GM18511 (cell line): ENCODE results near the gene COL4A6.
"Not testable (repeated sequence)": the region's sequence is repeated elsewhere in the genome, so short reads cannot be mapped to it uniquely, and the experiment has no call there.

Experiments
- ATAC-seq: cut with Tn5 transposase; IDR thresholded peaks from one replicate; pipeline ENCODE4 v1.9.1; 2021; ENCODE audit warnings: mild to moderate bottlenecking, moderate library complexity; ENCODE audit not compliant: unreplicated experiment

Gene COL4A6

GRCh38 chrX:108438110-108438623 lies at the start of gene COL4A6:
Gene COL4A6, minus strand, starts transcription at chrX:108438422. Its CDS starts 226 bp downstream, at chrX:108438196.
- ATAC-seq = no peak

- no peak for ATAC-seq
Observed at GRCh38 chrX:108485960-108486359, 47.7 kb upstream of the COL4A6 start.

GRCh38 chrX:108484251-108484650 lies 46.0 kb upstream of the COL4A6 start:
- no peak for ATAC-seq

GRCh38 chrX:108481528-108481927 lies 43.3 kb upstream of the COL4A6 start:
- not testable (repeated sequence) for ATAC-seq

- ATAC-seq = no peak
Observed at GRCh38 chrX:108473979-108474378, 35.8 kb upstream of the COL4A6 start.

- ATAC-seq = no peak
Observed at GRCh38 chrX:108468486-108468885, 30.3 kb upstream of the COL4A6 start.

GRCh38 chrX:108464604-108465003 lies 26.4 kb upstream of the COL4A6 start:
- ATAC-seq = no peak

GRCh38 chrX:108456971-108457477 lies 18.8 kb upstream of the COL4A6 start:
- no peak for ATAC-seq

- no peak for ATAC-seq
Observed at GRCh38 chrX:108453841-108454240, 15.6 kb upstream of the COL4A6 start.

- no peak for ATAC-seq
Observed at GRCh38 chrX:108447303-108447702, 9.1 kb upstream of the COL4A6 start.

GRCh38 chrX:108442901-108443464 lies 4.8 kb upstream of the COL4A6 start:
- no peak for ATAC-seq

GRCh38 chrX:108439961-108440696 lies 1.9 kb upstream of the COL4A6 start:
- peak; percentile 54 for ATAC-seq

- ATAC-seq = peak; percentile 44
Observed at GRCh38 chrX:108439426-108439942, 1.3 kb upstream of the COL4A6 start, which contains the start of gene COL4A5. Gene COL4A5, plus strand, starts transcription at chrX:108439838. Its CDS starts 288 bp downstream, at chrX:108440126.

GRCh38 chrX:108437349-108438109 lies 693 bp downstream of the COL4A6 start:
- ATAC-seq = no peak

GRCh38 chrX:108435261-108435660 lies 3.0 kb downstream of the COL4A6 start:
- no peak for ATAC-seq

GRCh38 chrX:108426262-108426661 lies 12.0 kb downstream of the COL4A6 start:
- no peak for ATAC-seq

GRCh38 chrX:108420481-108420880 lies 17.7 kb downstream of the COL4A6 start:
- ATAC-seq = no peak

- no peak for ATAC-seq
Observed at GRCh38 chrX:108419401-108419800, 18.8 kb downstream of the COL4A6 start.

GRCh38 chrX:108417257-108417656 lies 21.0 kb downstream of the COL4A6 start:
- peak; percentile 72 for ATAC-seq

- no peak for ATAC-seq
Observed at GRCh38 chrX:108415891-108416290, 22.3 kb downstream of the COL4A6 start.

GRCh38 chrX:108415146-108415545 lies 23.1 kb downstream of the COL4A6 start:
- ATAC-seq = no peak
